HEK293 (cell line): ENCODE measurements around the gene METTL5.

Experiments used
- GLIS1 ChIP-seq: fragments of 450-650 bp; formaldehyde crosslinking; IDR thresholded peaks from 2 replicates; pipeline ENCODE4 v1.5.1; 2016; ENCODE audit warnings: missing biosample characterization, missing genetic modification characterization
- IKZF3 ChIP-seq: fragments of 450-650 bp; IDR thresholded peaks from 2 replicates; pipeline ENCODE4 v1.5.0; 2018; ENCODE audit warnings: missing biosample characterization, mild to moderate bottlenecking, missing genetic modification characterization, moderate library complexity
- KLF1 ChIP-seq: fragments of 450-650 bp; formaldehyde crosslinking; IDR thresholded peaks from 2 replicates; pipeline ENCODE4 v1.5.1; 2016; ENCODE audit warnings: missing biosample characterization, missing genetic modification characterization
- PRDM1 ChIP-seq: fragments of 450-650 bp; formaldehyde crosslinking; IDR thresholded peaks from 2 replicates; pipeline ENCODE4; 2016; ENCODE audit warnings: missing biosample characterization, missing genetic modification characterization
- RBAK ChIP-seq: fragments of 450-650 bp; formaldehyde crosslinking; IDR thresholded peaks from 2 replicates; pipeline ENCODE4 v1.5.1; 2016; ENCODE audit warnings: missing biosample characterization, missing genetic modification characterization
- SALL2 ChIP-seq: fragments of 450-650 bp; formaldehyde crosslinking; IDR thresholded peaks from 2 replicates; pipeline ENCODE4 v1.5.0; 2017; ENCODE audit warnings: missing biosample characterization, mild to moderate bottlenecking, missing genetic modification characterization, borderline replicate concordance
- SCRT2 ChIP-seq: fragments of 450-650 bp; formaldehyde crosslinking; IDR thresholded peaks from 2 replicates; pipeline ENCODE4 v1.5.1; 2016; ENCODE audit warnings: missing biosample characterization, missing genetic modification characterization
- ZBTB1 ChIP-seq: fragments of 450-650 bp; formaldehyde crosslinking; IDR thresholded peaks from 2 replicates; pipeline ENCODE4 v1.5.1; 2016; ENCODE audit warnings: missing biosample characterization, missing genetic modification characterization
- ZBTB26 ChIP-seq: fragments of 450-650 bp; formaldehyde crosslinking; optimal IDR thresholded peaks from 2 replicates; pipeline ENCODE3; 2016; ENCODE audit warnings: missing biosample characterization, mild to moderate bottlenecking, missing genetic modification characterization
- ZNF112 ChIP-seq: fragments of 450-650 bp; formaldehyde crosslinking; IDR thresholded peaks from 2 replicates; pipeline ENCODE4 v1.5.0; 2017; ENCODE audit warnings: missing biosample characterization, missing genetic modification characterization
- ZNF132 ChIP-seq: fragments of 450-650 bp; formaldehyde crosslinking; IDR thresholded peaks from 2 replicates; pipeline ENCODE4 v1.5.1; 2017; ENCODE audit warnings: missing biosample characterization, missing genetic modification characterization, borderline replicate concordance
- ZNF157 ChIP-seq: fragments of 450-650 bp; formaldehyde crosslinking; IDR thresholded peaks from 2 replicates; pipeline ENCODE4 v1.5.1; 2016; ENCODE audit warnings: missing biosample characterization, missing genetic modification characterization
- ZNF223 ChIP-seq: fragments of 450-650 bp; formaldehyde crosslinking; IDR thresholded peaks from 2 replicates; pipeline ENCODE4 v1.5.1; 2016; ENCODE audit warnings: missing biosample characterization, missing genetic modification characterization
- ZNF23 ChIP-seq: fragments of 450-650 bp; formaldehyde crosslinking; IDR thresholded peaks from 2 replicates; pipeline ENCODE4 v1.5.1; 2016; ENCODE audit warnings: missing biosample characterization, missing genetic modification characterization, borderline replicate concordance
- ZNF239 ChIP-seq: fragments of 450-650 bp; formaldehyde crosslinking; IDR thresholded peaks from 2 replicates; pipeline ENCODE4 v1.5.1; 2016; ENCODE audit warnings: missing biosample characterization, missing genetic modification characterization
- ZNF311 ChIP-seq: fragments of 450-650 bp; formaldehyde crosslinking; IDR thresholded peaks from 2 replicates; pipeline ENCODE4 v1.5.1; 2017; ENCODE audit warnings: missing biosample characterization, missing genetic modification characterization, borderline replicate concordance
- ZNF324 ChIP-seq: fragments of 450-650 bp; formaldehyde crosslinking; IDR thresholded peaks from 2 replicates; pipeline ENCODE4 v1.5.1; 2016; ENCODE audit warnings: missing biosample characterization, missing genetic modification characterization
- ZNF341 ChIP-seq: fragments of 450-650 bp; formaldehyde crosslinking; IDR thresholded peaks from 2 replicates; pipeline ENCODE4; 2016; ENCODE audit warnings: low read depth, missing biosample characterization, missing genetic modification characterization
- ZNF449 ChIP-seq: fragments of 450-650 bp; formaldehyde crosslinking; IDR thresholded peaks from 2 replicates; pipeline ENCODE4 v1.5.1; 2017; ENCODE audit warnings: missing biosample characterization, mild to moderate bottlenecking, missing genetic modification characterization, moderate library complexity
- ZNF510 ChIP-seq: fragments of 450-650 bp; formaldehyde crosslinking; IDR thresholded peaks from 2 replicates; pipeline ENCODE4 v1.5.1; 2018; ENCODE audit warnings: mild to moderate bottlenecking, missing genetic modification characterization, missing biosample characterization; ENCODE audit not compliant: insufficient replicate concordance
- ZNF555 ChIP-seq: fragments of 450-650 bp; formaldehyde crosslinking; conservative IDR thresholded peaks from 2 replicates; pipeline ENCODE4 v1.5.1; 2017; ENCODE audit warnings: missing biosample characterization, mild to moderate bottlenecking, missing genetic modification characterization, inconsistent platforms
- ZNF623 ChIP-seq: fragments of 450-650 bp; formaldehyde crosslinking; IDR thresholded peaks from 2 replicates; pipeline ENCODE4 v1.5.1; 2016; ENCODE audit warnings: missing biosample characterization, missing genetic modification characterization
- ZNF629 ChIP-seq: fragments of 450-650 bp; formaldehyde crosslinking; IDR thresholded peaks from 2 replicates; pipeline ENCODE4 v1.5.1; 2017; ENCODE audit warnings: missing biosample characterization, missing genetic modification characterization
- ZNF768 ChIP-seq: fragments of 450-650 bp; formaldehyde crosslinking; IDR thresholded peaks from 2 replicates; pipeline ENCODE4 v1.5.1; 2018; ENCODE audit warnings: missing biosample characterization, mild to moderate bottlenecking, missing genetic modification characterization
- TF ChIP-seq, protein P1 (sequence below): fragments of 450-650 bp; formaldehyde crosslinking; IDR thresholded peaks from 2 replicates; pipeline ENCODE4 v1.5.1; 2016; ENCODE audit warnings: missing biosample characterization, missing genetic modification characterization
- TF ChIP-seq, protein P2 (sequence below): fragments of 450-650 bp; formaldehyde crosslinking; IDR thresholded peaks from 2 replicates; pipeline ENCODE4 v1.5.1; 2016; ENCODE audit warnings: missing biosample characterization, missing genetic modification characterization
- TF ChIP-seq, protein P3 (sequence below): fragments of 450-650 bp; IDR thresholded peaks from 2 replicates; pipeline ENCODE4 v1.5.1; 2018; ENCODE audit warnings: missing biosample characterization, mild to moderate bottlenecking, missing genetic modification characterization
- TF ChIP-seq, protein P4 (sequence below): fragments of 450-650 bp; formaldehyde crosslinking; IDR thresholded peaks from 2 replicates; pipeline ENCODE4 v1.5.1; 2016; ENCODE audit warnings: missing biosample characterization, missing genetic modification characterization

METTL5 gene

GRCh38 chr2:169824373-169825333 lies at the start of gene METTL5 (continued):
- TF ChIP-seq ZBTB26 (peak; percentile 67), ZNF132 (tag by site-specific recombination) (no peak), ZNF510 (tag by site-specific recombination) (no peak), ZNF23 (no peak), SCRT2 (tag by site-specific recombination) (peak; percentile 96), ZNF629 (tag by site-specific recombination) (no peak), SALL2 (tag by site-specific recombination) (no peak), ZBTB1 (tag by site-specific recombination) (0 out of 2 replicates have a peak, but pooled peaks have one; percentile 28), IKZF3 (tag by site-specific recombination) (0 out of 2 replicates have a peak, but pooled peaks have one; percentile 20), ZNF623 (tag by site-specific recombination) (no peak), ZNF239 (no peak), ZNF341 (peak; percentile 79), ZNF311 (tag by site-specific recombination) (no peak), RBAK (no peak), ZNF157 (tag by site-specific recombination) (no peak), PRDM1 (tag by site-specific recombination) (peak; percentile 94), ZNF223 (tag by site-specific recombination) (no peak), ZNF112 (tag by site-specific recombination) (no peak), ZNF324 (tag by site-specific recombination) (no peak), ZNF555 (no peak), ZNF768 (tag by site-specific recombination) (no peak), KLF1 (no peak), ZNF449 (tag by site-specific recombination) (no peak), GLIS1 (tag by site-specific recombination) (peak; percentile 22; the same call in 1 of the 2 replicates)
- TF ChIP-seq, protein P1, sequence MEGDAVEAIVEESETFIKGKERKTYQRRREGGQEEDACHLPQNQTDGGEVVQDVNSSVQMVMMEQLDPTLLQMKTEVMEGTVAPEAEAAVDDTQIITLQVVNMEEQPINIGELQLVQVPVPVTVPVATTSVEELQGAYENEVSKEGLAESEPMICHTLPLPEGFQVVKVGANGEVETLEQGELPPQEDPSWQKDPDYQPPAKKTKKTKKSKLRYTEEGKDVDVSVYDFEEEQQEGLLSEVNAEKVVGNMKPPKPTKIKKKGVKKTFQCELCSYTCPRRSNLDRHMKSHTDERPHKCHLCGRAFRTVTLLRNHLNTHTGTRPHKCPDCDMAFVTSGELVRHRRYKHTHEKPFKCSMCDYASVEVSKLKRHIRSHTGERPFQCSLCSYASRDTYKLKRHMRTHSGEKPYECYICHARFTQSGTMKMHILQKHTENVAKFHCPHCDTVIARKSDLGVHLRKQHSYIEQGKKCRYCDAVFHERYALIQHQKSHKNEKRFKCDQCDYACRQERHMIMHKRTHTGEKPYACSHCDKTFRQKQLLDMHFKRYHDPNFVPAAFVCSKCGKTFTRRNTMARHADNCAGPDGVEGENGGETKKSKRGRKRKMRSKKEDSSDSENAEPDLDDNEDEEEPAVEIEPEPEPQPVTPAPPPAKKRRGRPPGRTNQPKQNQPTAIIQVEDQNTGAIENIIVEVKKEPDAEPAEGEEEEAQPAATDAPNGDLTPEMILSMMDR (tag by site-specific recombination): peak; percentile 96
- TF ChIP-seq, protein P2, sequence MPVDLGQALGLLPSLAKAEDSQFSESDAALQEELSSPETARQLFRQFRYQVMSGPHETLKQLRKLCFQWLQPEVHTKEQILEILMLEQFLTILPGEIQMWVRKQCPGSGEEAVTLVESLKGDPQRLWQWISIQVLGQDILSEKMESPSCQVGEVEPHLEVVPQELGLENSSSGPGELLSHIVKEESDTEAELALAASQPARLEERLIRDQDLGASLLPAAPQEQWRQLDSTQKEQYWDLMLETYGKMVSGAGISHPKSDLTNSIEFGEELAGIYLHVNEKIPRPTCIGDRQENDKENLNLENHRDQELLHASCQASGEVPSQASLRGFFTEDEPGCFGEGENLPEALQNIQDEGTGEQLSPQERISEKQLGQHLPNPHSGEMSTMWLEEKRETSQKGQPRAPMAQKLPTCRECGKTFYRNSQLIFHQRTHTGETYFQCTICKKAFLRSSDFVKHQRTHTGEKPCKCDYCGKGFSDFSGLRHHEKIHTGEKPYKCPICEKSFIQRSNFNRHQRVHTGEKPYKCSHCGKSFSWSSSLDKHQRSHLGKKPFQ: no peak
- TF ChIP-seq, protein P3, sequence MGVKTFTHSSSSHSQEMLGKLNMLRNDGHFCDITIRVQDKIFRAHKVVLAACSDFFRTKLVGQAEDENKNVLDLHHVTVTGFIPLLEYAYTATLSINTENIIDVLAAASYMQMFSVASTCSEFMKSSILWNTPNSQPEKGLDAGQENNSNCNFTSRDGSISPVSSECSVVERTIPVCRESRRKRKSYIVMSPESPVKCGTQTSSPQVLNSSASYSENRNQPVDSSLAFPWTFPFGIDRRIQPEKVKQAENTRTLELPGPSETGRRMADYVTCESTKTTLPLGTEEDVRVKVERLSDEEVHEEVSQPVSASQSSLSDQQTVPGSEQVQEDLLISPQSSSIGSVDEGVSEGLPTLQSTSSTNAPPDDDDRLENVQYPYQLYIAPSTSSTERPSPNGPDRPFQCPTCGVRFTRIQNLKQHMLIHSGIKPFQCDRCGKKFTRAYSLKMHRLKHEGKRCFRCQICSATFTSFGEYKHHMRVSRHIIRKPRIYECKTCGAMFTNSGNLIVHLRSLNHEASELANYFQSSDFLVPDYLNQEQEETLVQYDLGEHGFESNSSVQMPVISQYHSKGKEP: no peak
- TF ChIP-seq, protein P4, sequence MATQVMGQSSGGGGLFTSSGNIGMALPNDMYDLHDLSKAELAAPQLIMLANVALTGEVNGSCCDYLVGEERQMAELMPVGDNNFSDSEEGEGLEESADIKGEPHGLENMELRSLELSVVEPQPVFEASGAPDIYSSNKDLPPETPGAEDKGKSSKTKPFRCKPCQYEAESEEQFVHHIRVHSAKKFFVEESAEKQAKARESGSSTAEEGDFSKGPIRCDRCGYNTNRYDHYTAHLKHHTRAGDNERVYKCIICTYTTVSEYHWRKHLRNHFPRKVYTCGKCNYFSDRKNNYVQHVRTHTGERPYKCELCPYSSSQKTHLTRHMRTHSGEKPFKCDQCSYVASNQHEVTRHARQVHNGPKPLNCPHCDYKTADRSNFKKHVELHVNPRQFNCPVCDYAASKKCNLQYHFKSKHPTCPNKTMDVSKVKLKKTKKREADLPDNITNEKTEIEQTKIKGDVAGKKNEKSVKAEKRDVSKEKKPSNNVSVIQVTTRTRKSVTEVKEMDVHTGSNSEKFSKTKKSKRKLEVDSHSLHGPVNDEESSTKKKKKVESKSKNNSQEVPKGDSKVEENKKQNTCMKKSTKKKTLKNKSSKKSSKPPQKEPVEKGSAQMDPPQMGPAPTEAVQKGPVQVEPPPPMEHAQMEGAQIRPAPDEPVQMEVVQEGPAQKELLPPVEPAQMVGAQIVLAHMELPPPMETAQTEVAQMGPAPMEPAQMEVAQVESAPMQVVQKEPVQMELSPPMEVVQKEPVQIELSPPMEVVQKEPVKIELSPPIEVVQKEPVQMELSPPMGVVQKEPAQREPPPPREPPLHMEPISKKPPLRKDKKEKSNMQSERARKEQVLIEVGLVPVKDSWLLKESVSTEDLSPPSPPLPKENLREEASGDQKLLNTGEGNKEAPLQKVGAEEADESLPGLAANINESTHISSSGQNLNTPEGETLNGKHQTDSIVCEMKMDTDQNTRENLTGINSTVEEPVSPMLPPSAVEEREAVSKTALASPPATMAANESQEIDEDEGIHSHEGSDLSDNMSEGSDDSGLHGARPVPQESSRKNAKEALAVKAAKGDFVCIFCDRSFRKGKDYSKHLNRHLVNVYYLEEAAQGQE: peak; percentile 40; the same call in 1 of the 2 replicates
